IMR-90 (cell line): ENCODE measurements around the gene ACE2. TPM values are rescaled to one million over a fixed set of nuclear protein-coding genes. Genes with fewer than 3 reads are reported as not detected.

ENCODE experiments used
- ATAC-seq: fragments of 200-7000 bp; cut with Tn5 transposase; 2 replicates; pipeline ENCODE4 v1.9.1; 2020; ENCODE audit warnings: low read depth, mild to moderate bottlenecking, moderate library complexity
- BruUV-seq: library from RNA; stranded (reverse); fragments of 400-500 nt; replicated peaks from 2 replicates; lab custom pipeline; 2021; lab: Mats Ljungman, UMichigan
- CTCF ChIA-PET: fragments of 300-600 bp; formaldehyde crosslinking; extraction: SDS; loops from one replicate; lab custom pipeline; 2021; ENCODE audit warnings: antibody characterized with exemption; lab: Yijun Ruan, JAX
- POLR2A ChIA-PET: fragments of 300-600 bp; sonication (Branson Sonifier 250); formaldehyde crosslinking; loops from one replicate; lab custom pipeline; 2022; ENCODE audit warnings: antibody characterized with exemption; ENCODE audit not compliant: unreplicated experiment; lab: Charles Lee
- DNase-seq: peaks from one replicate; pipeline ENCODE4 v3.0.0; 2013
- H2AFZ ChIP-seq: replicated peaks from 2 replicates; pipeline ENCODE3; 2013; ENCODE audit warnings: low read length, mild to moderate bottlenecking; ENCODE audit not compliant: poor library complexity
- H2AK5ac ChIP-seq: 2 replicates; pipeline ENCODE4 v1.6.1; 2013; ENCODE audit warnings: low read depth, low read length, inconsistent platforms
- H2AK9ac ChIP-seq: replicated peaks from 2 replicates; pipeline ENCODE3; 2013; ENCODE audit warnings: mild to moderate bottlenecking, low read depth, low read length, moderate library complexity; ENCODE audit not compliant: poor library complexity
- H2BK120ac ChIP-seq: 2 replicates; pipeline ENCODE4 v1.6.1; 2013; ENCODE audit warnings: low read depth, low read length, inconsistent platforms
- H2BK15ac ChIP-seq: 3 replicates; pipeline ENCODE4 v1.6.1; 2013; ENCODE audit warnings: low read depth, low read length, inconsistent platforms
- H2BK20ac ChIP-seq: 2 replicates; pipeline ENCODE4 v1.6.1; 2013; ENCODE audit warnings: low read depth, mild to moderate bottlenecking, inconsistent platforms, low read length, moderate library complexity
- H2BK5ac ChIP-seq: 2 replicates; pipeline ENCODE4 v1.6.1; 2013; ENCODE audit warnings: mild to moderate bottlenecking, low read depth, low read length, inconsistent platforms; ENCODE audit not compliant: poor library complexity, severe bottlenecking
- H3K14ac ChIP-seq: replicated peaks from 2 replicates; pipeline ENCODE4 v1.6.1; 2013; ENCODE audit warnings: low read depth, low read length, inconsistent platforms
- H3K18ac ChIP-seq: 2 replicates; pipeline ENCODE4 v1.6.1; 2013; ENCODE audit warnings: low read depth, low read length, control low read depth
- H3K23ac ChIP-seq: 2 replicates; pipeline ENCODE4 v1.6.1; 2013; ENCODE audit warnings: low read depth, low read length, inconsistent platforms
- H3K27ac ChIP-seq: 2 replicates; pipeline ENCODE4 v1.5.1; 2013; ENCODE audit warnings: mild to moderate bottlenecking, control low read depth, low read length; ENCODE audit not compliant: insufficient read depth
- H3K27me3 ChIP-seq: 2 replicates; pipeline ENCODE4 v1.6.1; 2013; ENCODE audit warnings: low read length; ENCODE audit not compliant: control insufficient read depth, insufficient read depth
- H3K36me3 ChIP-seq: 2 replicates; pipeline ENCODE4 v1.6.1; 2013; ENCODE audit warnings: low read length, mixed read lengths; ENCODE audit not compliant: control insufficient read depth, insufficient read depth
- H3K4ac ChIP-seq: 2 replicates; pipeline ENCODE4 v1.6.1; 2013; ENCODE audit warnings: low read depth, low read length, inconsistent platforms
- H3K4me1 ChIP-seq: 2 replicates; pipeline ENCODE4 v1.6.1; 2013; ENCODE audit warnings: low read length, mixed read lengths; ENCODE audit not compliant: control insufficient read depth, insufficient read depth
- H3K4me2 ChIP-seq: 2 replicates; pipeline ENCODE4 v1.6.1; 2013; ENCODE audit warnings: low read depth, mild to moderate bottlenecking, control low read depth, low read length, moderate library complexity
- H3K4me3 ChIP-seq: 2 replicates; pipeline ENCODE4 v1.5.1; 2013; ENCODE audit warnings: low read depth, mild to moderate bottlenecking, control low read depth, low read length, moderate library complexity; ENCODE audit not compliant: insufficient read depth
- H3K56ac ChIP-seq: 2 replicates; pipeline ENCODE4 v1.6.1; 2013; ENCODE audit warnings: low read length, inconsistent platforms; ENCODE audit not compliant: insufficient read depth; ENCODE audit errors: extremely low read depth
- H3K79me1 ChIP-seq, 2 experiments: 2 replicates each; pipeline ENCODE4 v1.6.1; 2013; ENCODE audit warnings: low read length in 2 of 2, inconsistent platforms in 1 of 2, low read depth in 1 of 2
- H3K9ac ChIP-seq: 2 replicates; pipeline ENCODE4 v1.6.1; 2013; ENCODE audit warnings: low read depth, low read length, control low read depth
- H3K9me1 ChIP-seq: 2 replicates; pipeline ENCODE4 v1.6.1; 2013; ENCODE audit warnings: low read length, inconsistent platforms; ENCODE audit not compliant: insufficient read depth
- H3K9me3 ChIP-seq: 2 replicates; pipeline ENCODE4 v1.6.1; 2013; ENCODE audit warnings: low read length; ENCODE audit not compliant: control insufficient read depth, insufficient read depth
- H4K20me1 ChIP-seq: 2 replicates; pipeline ENCODE4 v1.6.1; 2013; ENCODE audit warnings: low read length, inconsistent platforms; ENCODE audit not compliant: insufficient read depth
- H4K5ac ChIP-seq: 2 replicates; pipeline ENCODE4 v1.6.1; 2013; ENCODE audit warnings: mild to moderate bottlenecking, low read depth, low read length, control low read depth
- H4K8ac ChIP-seq, 2 experiments: 2 replicates each; pipeline ENCODE4 v1.6.1; 2013; ENCODE audit warnings: low read depth in 2 of 2, low read length in 2 of 2, control low read depth in 1 of 2, inconsistent platforms in 1 of 2
- H4K91ac ChIP-seq: 2 replicates; pipeline ENCODE4 v1.6.1; 2013; ENCODE audit warnings: low read depth, low read length, inconsistent platforms; ENCODE audit not compliant: insufficient read depth
- BHLHE40 ChIP-seq: fragments of 150-350 bp; IDR thresholded peaks from 2 replicates; pipeline ENCODE4 v1.6.1; 2016; ENCODE audit warnings: mild to moderate bottlenecking, low read depth, low read length
- CEBPB ChIP-seq: IDR thresholded peaks from 2 replicates; pipeline ENCODE4 v1.6.1; 2012; ENCODE audit warnings: low read depth, low read length, improper control_type of control experiment
- CHD1 ChIP-seq: IDR thresholded peaks from 2 replicates; pipeline ENCODE4 v1.6.1; 2012; ENCODE audit warnings: low read depth, low read length, improper control_type of control experiment
- CTCF ChIP-seq: conservative IDR thresholded peaks from 2 replicates; pipeline ENCODE4 v1.5.1; 2012; ENCODE audit warnings: mild to moderate bottlenecking, low read depth, low read length, improper control_type of control experiment
- ELK1 ChIP-seq: fragments of 150-350 bp; IDR thresholded peaks from 2 replicates; pipeline ENCODE4 v1.6.1; 2016; ENCODE audit warnings: low read depth, mild to moderate bottlenecking, low read length, moderate library complexity, borderline replicate concordance
- FOS ChIP-seq: fragments of 150-350 bp; IDR thresholded peaks from 2 replicates; pipeline ENCODE4 v1.6.1; 2016; ENCODE audit warnings: low read depth, low read length
- MAFK ChIP-seq: IDR thresholded peaks from 2 replicates; pipeline ENCODE4 v1.6.1; 2012; ENCODE audit warnings: low read depth, low read length, improper control_type of control experiment
- MAZ ChIP-seq: IDR thresholded peaks from 2 replicates; pipeline ENCODE4 v1.6.1; 2012; ENCODE audit warnings: low read depth, mild to moderate bottlenecking, low read length, improper control_type of control experiment, moderate library complexity, borderline replicate concordance
- MXI1 ChIP-seq: IDR thresholded peaks from 2 replicates; pipeline ENCODE4 v1.6.1; 2012; ENCODE audit warnings: low read depth, mild to moderate bottlenecking, low read length, moderate library complexity, borderline replicate concordance
- NFE2L2 ChIP-seq: fragments of 150-350 bp; IDR thresholded peaks from 2 replicates; pipeline ENCODE4 v1.6.1; 2016; ENCODE audit warnings: low read depth, mild to moderate bottlenecking, low read length
- POLR2A ChIP-seq: IDR thresholded peaks from 2 replicates; pipeline ENCODE4 v1.6.1; 2012; ENCODE audit warnings: mild to moderate bottlenecking, low read depth, low read length
- RAD21 ChIP-seq: IDR thresholded peaks from 2 replicates; pipeline ENCODE4 v1.6.1; 2012; ENCODE audit warnings: low read length, improper control_type of control experiment
- RCOR1 ChIP-seq: IDR thresholded peaks from 2 replicates; pipeline ENCODE4 v1.6.1; 2012; ENCODE audit warnings: mild to moderate bottlenecking, low read length, improper control_type of control experiment; ENCODE audit not compliant: insufficient replicate concordance
- RFX5 ChIP-seq: IDR thresholded peaks from 2 replicates; pipeline ENCODE4 v1.8.0; 2012; ENCODE audit warnings: low read depth, mild to moderate bottlenecking, low read length, moderate library complexity
- SMC3 ChIP-seq: fragments of 150-350 bp; IDR thresholded peaks from 2 replicates; pipeline ENCODE4 v1.6.1; 2016; ENCODE audit warnings: low read depth, mild to moderate bottlenecking, antibody characterized with exemption, low read length, moderate library complexity
- USF2 ChIP-seq: fragments of 150-350 bp; IDR thresholded peaks from 2 replicates; pipeline ENCODE4 v1.6.1; 2017; ENCODE audit warnings: mild to moderate bottlenecking, antibody characterized with exemption, low read length, low read depth
- dilution Hi-C: fragments of 300-500 bp; cut with HindIII; formaldehyde crosslinking; loops from one replicate; pipeline ENCODE4 v1.14.3; 2018; ENCODE audit warnings: low sequenced_read_pairs; ENCODE audit not compliant: unreplicated experiment
- in situ Hi-C: fragments of 300-500 bp; cut with MboI; formaldehyde crosslinking; loops from 3 replicates; pipeline ENCODE4 v1.14.3; 2019; ENCODE audit warnings: low sequenced_read_pairs, inconsistent platforms, mixed read lengths
- intact Hi-C: fragments of 100-400 bp; cut with micrococcal nuclease; formaldehyde crosslinking; loops from 2 replicates; pipeline ENCODE4 v1.10.0; 2022
- polyA plus RNA-seq, 3 experiments: library from polyadenylated mRNA; depleted of rRNA; stranded (reverse); fragments of >200 nt; gene quantifications; 2 replicates each; pipeline ENCODE4 v1.2.3, GENCODE V29; 2012; ENCODE audit warnings: low replicate concordance in 1 of 3
- total RNA-seq: library from RNA; depleted of rRNA; stranded (reverse); fragments of >200 nt; gene quantifications from 2 replicates; pipeline ENCODE4 v1.2.3, GENCODE V29; 2012

The ACE2 gene
- total and polyA plus RNA-seq, 2 of the 4 experiments (the other 2 are of a cell fraction) = not detected

GRCh38 chrX:15524417-15524816 lies 76.3 kb downstream of the ACE2 start:
- no peak overlapping the region for H3K4me2 ChIP-seq
- H3K27me3 ChIP-seq = peaks cover 9% of the 10 kb centered on the region
- no peaks in the 10 kb centered on the region for H4K20me1 ChIP-seq
- no peak overlapping the region for H2AFZ ChIP-seq
- no peak overlapping the region for H3K56ac ChIP-seq
- H2BK5ac ChIP-seq = no peak overlapping the region
- no peak overlapping the region for H3K4me3 ChIP-seq
- H3K27ac ChIP-seq = no peak overlapping the region
- TF ChIP-seq RAD21 (no peak), RCOR1 (no peak), USF2 (no peak), CHD1 (no peak), BHLHE40 (no peak), MAZ (no peak), MAFK (no peak), NFE2L2 (no peak), CEBPB (no peak), CTCF (no peak), SMC3 (no peak), POLR2A (no peak), MXI1 (no peak), ELK1 (no peak), RFX5 (no peak), FOS (no peak)
- no peaks in the 10 kb centered on the region for H3K36me3 ChIP-seq
- no peak overlapping the region for H2BK15ac ChIP-seq
- peak; percentile 12 for DNase-seq
- H3K14ac ChIP-seq = no peak overlapping the region
- H2BK120ac ChIP-seq = no peak overlapping the region
- H2BK20ac ChIP-seq = no peak overlapping the region
- no peaks in the 10 kb centered on the region for H3K4me1 ChIP-seq
- H3K23ac ChIP-seq = no peak overlapping the region
- no peak overlapping the region for H3K18ac ChIP-seq
- ATAC-seq = no peak
- ChIA-PET POLR2A (no interaction called here), CTCF (no interaction called here)
- no peak overlapping the region for H4K8ac ChIP-seq
- H3K4ac ChIP-seq = no peak overlapping the region
- dilution Hi-C loops = no loop called here
- H4K5ac ChIP-seq = no peak overlapping the region
- H2AK9ac ChIP-seq = no peak overlapping the region
- no peak overlapping the region for H2AK5ac ChIP-seq
- no peak overlapping the region for H3K9ac ChIP-seq
- no peaks in the 10 kb centered on the region for H3K9me1 ChIP-seq
- no peak overlapping the region for H4K91ac ChIP-seq
- no TSS peak for BruUV-seq
- H3K79me1 ChIP-seq = no peaks in the 10 kb centered on the region
- no peaks in the 10 kb centered on the region for H3K9me3 ChIP-seq
- in situ Hi-C loops = no loop called here
- intact Hi-C loops = no loop called here
